Ovary (tissue), 3 donors: ENCODE results near the gene PCARE.

Experiments used
- POLR2A ChIP-seq: fragments of 450-650 bp; IDR thresholded peaks from one replicate; pipeline ENCODE4 v1.6.1; 2017; ENCODE audit warnings: antibody characterized with exemption, mild to moderate bottlenecking, moderate library complexity
- TF ChIP-seq, protein P1 (sequence below), 3 donors: fragments of 450-650 bp in 2 of 3; fragments of 200-600 bp in 1 of 3; IDR thresholded peaks; one replicate each; pipeline versions ENCODE4 v1.5.1 to v1.8.0; 2016 to 2022; ENCODE audit warnings: antibody characterized with exemption in 3 of 3, mild to moderate bottlenecking in 1 of 3
- donor health status: DM: no; HTN: no; CAD: no.

GRCh38 chr2:29066271-29066860 is 8.0 kb downstream of the PCARE start:
- TF ChIP-seq, protein P1, sequence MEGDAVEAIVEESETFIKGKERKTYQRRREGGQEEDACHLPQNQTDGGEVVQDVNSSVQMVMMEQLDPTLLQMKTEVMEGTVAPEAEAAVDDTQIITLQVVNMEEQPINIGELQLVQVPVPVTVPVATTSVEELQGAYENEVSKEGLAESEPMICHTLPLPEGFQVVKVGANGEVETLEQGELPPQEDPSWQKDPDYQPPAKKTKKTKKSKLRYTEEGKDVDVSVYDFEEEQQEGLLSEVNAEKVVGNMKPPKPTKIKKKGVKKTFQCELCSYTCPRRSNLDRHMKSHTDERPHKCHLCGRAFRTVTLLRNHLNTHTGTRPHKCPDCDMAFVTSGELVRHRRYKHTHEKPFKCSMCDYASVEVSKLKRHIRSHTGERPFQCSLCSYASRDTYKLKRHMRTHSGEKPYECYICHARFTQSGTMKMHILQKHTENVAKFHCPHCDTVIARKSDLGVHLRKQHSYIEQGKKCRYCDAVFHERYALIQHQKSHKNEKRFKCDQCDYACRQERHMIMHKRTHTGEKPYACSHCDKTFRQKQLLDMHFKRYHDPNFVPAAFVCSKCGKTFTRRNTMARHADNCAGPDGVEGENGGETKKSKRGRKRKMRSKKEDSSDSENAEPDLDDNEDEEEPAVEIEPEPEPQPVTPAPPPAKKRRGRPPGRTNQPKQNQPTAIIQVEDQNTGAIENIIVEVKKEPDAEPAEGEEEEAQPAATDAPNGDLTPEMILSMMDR (IDR thresholded peaks at IDR 0.05): no peak
- no peak for TF ChIP-seq POLR2A
